HepG2 (cell line): Measurements from ENCODE around the gene PAPSS2. TPM values are rescaled to one million over a fixed set of nuclear protein-coding genes. Genes with fewer than 3 reads are reported as not detected.

Source experiments
- BCL6 ChIP-seq: IDR thresholded peaks from 2 replicates; pipeline ENCODE4 v1.6.1; 2016; ENCODE audit warnings: missing genetic modification reagents, missing compliant biosample characterization
- CREM ChIP-seq, 2 experiments: sonication (generic) in 1 of 2; formaldehyde crosslinking in 1 of 2; IDR thresholded peaks; 2 replicates each; pipeline versions ENCODE4 v1.4.0 to v1.6.1; 2016 to 2020; ENCODE audit warnings: antibody characterized with exemption in 1 of 2, mild to moderate bottlenecking in 1 of 2, missing genetic modification reagents in 1 of 2
- IKZF1 ChIP-seq: fragments of 450-650 bp; IDR thresholded peaks from 2 replicates; pipeline ENCODE4 v1.7.1; 2016
- KLF9 ChIP-seq: IDR thresholded peaks from 2 replicates; pipeline ENCODE4 v1.6.1; 2016; ENCODE audit warnings: low read depth
- MIER2 ChIP-seq: IDR thresholded peaks from 2 replicates; pipeline ENCODE4 v1.6.1; 2016; ENCODE audit warnings: missing biosample characterization, missing genetic modification reagents
- NFYC ChIP-seq: IDR thresholded peaks from 2 replicates; pipeline ENCODE4 v1.6.1; 2016; ENCODE audit warnings: missing genetic modification reagents, missing compliant biosample characterization
- PAWR ChIP-seq: sonication (generic); formaldehyde crosslinking; IDR thresholded peaks from 2 replicates; pipeline ENCODE4 v1.4.0; 2020; ENCODE audit warnings: missing genetic modification reagents, mild to moderate bottlenecking, borderline replicate concordance
- POGZ ChIP-seq: sonication (generic); formaldehyde crosslinking; IDR thresholded peaks from 2 replicates; pipeline ENCODE4 v1.4.0; 2020; ENCODE audit warnings: mild to moderate bottlenecking, missing genetic modification reagents
- RAD21 ChIP-seq: fragments of 450-650 bp; formaldehyde crosslinking; IDR thresholded peaks from 2 replicates; pipeline ENCODE4 v1.5.0; 2020; ENCODE audit warnings: mild to moderate bottlenecking
- TAF1 ChIP-seq: sonication (generic); formaldehyde crosslinking; IDR thresholded peaks from 2 replicates; pipeline ENCODE4 v1.4.0; 2020; ENCODE audit warnings: missing genetic modification reagents
- ZNF253 ChIP-seq: sonication (generic); formaldehyde crosslinking; IDR thresholded peaks from 2 replicates; pipeline ENCODE4 v1.8.0; 2022; ENCODE audit warnings: mild to moderate bottlenecking, missing genetic modification reagents, borderline replicate concordance
- ZNF382 ChIP-seq: sonication (generic); formaldehyde crosslinking; IDR thresholded peaks from 2 replicates; pipeline ENCODE4 v1.5.0; 2020; ENCODE audit warnings: missing genetic modification reagents, mild to moderate bottlenecking, borderline replicate concordance
- ZNF570 ChIP-seq: sonication (generic); formaldehyde crosslinking; IDR thresholded peaks from 2 replicates; pipeline ENCODE4 v1.4.0; 2020; ENCODE audit warnings: mild to moderate bottlenecking, missing genetic modification reagents, borderline replicate concordance
- ZNF768 ChIP-seq: sonication (generic); formaldehyde crosslinking; IDR thresholded peaks from 2 replicates; pipeline ENCODE4 v1.4.0; 2020; ENCODE audit warnings: missing genetic modification reagents
- ZNF841 ChIP-seq: sonication (generic); formaldehyde crosslinking; IDR thresholded peaks from 2 replicates; pipeline ENCODE4 v1.8.1; 2023; ENCODE audit warnings: missing genetic modification reagents, borderline replicate concordance
- ZSCAN22 ChIP-seq: sonication (generic); formaldehyde crosslinking; IDR thresholded peaks from 2 replicates; pipeline ENCODE4 v1.4.0; 2020; ENCODE audit warnings: mild to moderate bottlenecking, missing genetic modification reagents
- polyA plus RNA-seq, 8 experiments: library from polyadenylated mRNA; depleted of rRNA in 3 of 8; stranded (reverse) in 7 of 8; unstranded in 1 of 8; fragments of >200 nt; fragmentation: Illumina TruSeq in 4 of 8; extraction: Trizol in 4 of 8; gene quantifications; 2 replicates each; pipeline versions ENCODE4 v1.2.1 to v1.2.3, GENCODE V29; 2011 to 2016; ENCODE audit warnings: low read depth in 4 of 8, missing spikeins in 1 of 8, mixed read lengths in 1 of 8; ENCODE audit not compliant: insufficient read depth in 1 of 8
- total RNA-seq, 5 experiments: library from RNA; depleted of rRNA; stranded (reverse); fragments of >200 nt; fragmentation: Illumina TruSeq; extraction: Trizol; gene quantifications; 2 replicates each; pipeline ENCODE4 v1.2.3, GENCODE V29; 2016; ENCODE audit warnings: low read depth in 1 of 5
- TF ChIP-seq, protein P1 (sequence below): sonication (generic); formaldehyde crosslinking; IDR thresholded peaks from 2 replicates; pipeline ENCODE4 v1.4.0; 2020; ENCODE audit warnings: missing genetic modification reagents
- TF ChIP-seq, protein P2 (sequence below): sonication (generic); formaldehyde crosslinking; IDR thresholded peaks from 2 replicates; pipeline ENCODE4 v1.5.1; 2020; ENCODE audit warnings: mild to moderate bottlenecking, missing genetic modification reagents, moderate library complexity
- TF ChIP-seq, protein P3 (sequence below): sonication (generic); formaldehyde crosslinking; IDR thresholded peaks from 2 replicates; pipeline ENCODE4 v1.5.0; 2020; ENCODE audit warnings: missing genetic modification reagents, mild to moderate bottlenecking, borderline replicate concordance
- TF ChIP-seq, protein P4 (sequence below): sonication (generic); formaldehyde crosslinking; IDR thresholded peaks from 2 replicates; pipeline ENCODE4 v1.4.0; 2020; ENCODE audit warnings: missing genetic modification reagents, borderline replicate concordance
- TF ChIP-seq, protein P5 (sequence below): sonication (generic); formaldehyde crosslinking; IDR thresholded peaks from 2 replicates; pipeline ENCODE4 v1.5.1; 2020; ENCODE audit warnings: missing genetic modification reagents, mild to moderate bottlenecking, borderline replicate concordance
- TF ChIP-seq, protein P6 (sequence below): sonication (generic); formaldehyde crosslinking; IDR thresholded peaks from 2 replicates; pipeline ENCODE4 v1.8.0; 2022; ENCODE audit warnings: mild to moderate bottlenecking, missing genetic modification reagents, moderate library complexity

PAPSS2 gene
- total and polyA plus RNA-seq, 2 of the 13 experiments (the other 11 are each of a cell fraction or from before 2014, with no cell fraction given): 0.11 to 0.12 TPM

DNA sequence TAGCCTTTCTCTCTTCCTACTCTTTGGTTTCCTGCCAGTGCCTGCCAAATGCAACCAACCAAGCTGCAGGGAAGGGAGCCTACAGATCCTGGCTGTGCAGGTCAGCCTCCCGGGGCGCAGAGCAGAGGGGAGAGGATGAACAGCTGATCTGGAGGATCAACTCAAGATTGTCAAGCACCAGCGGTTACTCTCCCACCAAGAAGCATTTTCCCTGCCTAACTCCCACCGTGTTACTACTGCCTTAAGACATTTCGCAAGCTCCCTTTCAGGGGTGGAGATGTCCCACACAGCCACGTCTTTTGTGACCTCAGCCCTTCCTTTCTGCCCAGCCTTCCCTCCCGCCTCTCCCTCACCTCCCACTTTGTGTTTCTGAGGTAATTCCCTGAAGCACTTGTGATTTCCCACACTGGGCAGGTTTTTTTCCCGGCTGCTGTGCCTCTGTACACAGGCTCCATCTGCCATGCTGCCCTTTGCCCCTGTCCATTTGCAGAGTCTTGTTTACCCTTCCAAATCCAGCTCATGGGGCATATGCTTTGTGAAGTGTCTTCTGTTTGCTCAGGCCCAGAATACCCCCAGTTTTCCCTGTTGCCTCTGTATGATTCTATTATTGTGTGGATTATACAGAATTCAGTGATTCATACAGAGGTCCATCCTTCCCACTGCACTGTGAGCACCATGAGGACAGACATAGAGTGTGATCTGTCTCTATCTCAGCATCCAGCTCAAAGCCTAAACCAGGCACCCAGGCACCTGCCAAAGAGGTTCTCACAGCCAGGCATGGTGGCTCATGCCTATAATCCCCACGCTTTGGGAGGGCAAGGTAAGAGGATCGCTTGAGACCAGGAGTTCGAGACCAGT, 40.9 kb upstream of the PAPSS2 start (continued):
- TF ChIP-seq, protein P1, sequence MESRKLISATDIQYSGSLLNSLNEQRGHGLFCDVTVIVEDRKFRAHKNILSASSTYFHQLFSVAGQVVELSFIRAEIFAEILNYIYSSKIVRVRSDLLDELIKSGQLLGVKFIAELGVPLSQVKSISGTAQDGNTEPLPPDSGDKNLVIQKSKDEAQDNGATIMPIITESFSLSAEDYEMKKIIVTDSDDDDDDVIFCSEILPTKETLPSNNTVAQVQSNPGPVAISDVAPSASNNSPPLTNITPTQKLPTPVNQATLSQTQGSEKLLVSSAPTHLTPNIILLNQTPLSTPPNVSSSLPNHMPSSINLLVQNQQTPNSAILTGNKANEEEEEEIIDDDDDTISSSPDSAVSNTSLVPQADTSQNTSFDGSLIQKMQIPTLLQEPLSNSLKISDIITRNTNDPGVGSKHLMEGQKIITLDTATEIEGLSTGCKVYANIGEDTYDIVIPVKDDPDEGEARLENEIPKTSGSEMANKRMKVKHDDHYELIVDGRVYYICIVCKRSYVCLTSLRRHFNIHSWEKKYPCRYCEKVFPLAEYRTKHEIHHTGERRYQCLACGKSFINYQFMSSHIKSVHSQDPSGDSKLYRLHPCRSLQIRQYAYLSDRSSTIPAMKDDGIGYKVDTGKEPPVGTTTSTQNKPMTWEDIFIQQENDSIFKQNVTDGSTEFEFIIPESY (CRISPR knock-in tag): 0 out of 2 replicates have a peak, but pooled peaks have one; percentile 13
- TF ChIP-seq TAF1 (no peak), ZNF382 (CRISPR knock-in tag) (no peak), ZNF768 (CRISPR knock-in tag) (no peak), NFYC (no peak), MIER2 (no peak), ZNF253 (CRISPR knock-in tag) (no peak), IKZF1 (no peak), ZNF841 (CRISPR knock-in tag) (no peak), KLF9 (CRISPR knock-in tag) (no peak), ZNF570 (CRISPR knock-in tag) (no peak), POGZ (CRISPR knock-in tag) (peak; percentile 80), CREM (IDR thresholded peaks at IDR 0.05) (peak; percentile 84), CREM (CRISPR knock-in tag; IDR thresholded peaks at IDR 0.05) (no peak), BCL6 (CRISPR knock-in tag) (peak; percentile 87), PAWR (CRISPR knock-in tag) (no peak), ZSCAN22 (CRISPR knock-in tag) (no peak; the same call in 1 of the 2 replicates), RAD21 (CRISPR knock-in tag) (no peak)
- TF ChIP-seq, protein P2, sequence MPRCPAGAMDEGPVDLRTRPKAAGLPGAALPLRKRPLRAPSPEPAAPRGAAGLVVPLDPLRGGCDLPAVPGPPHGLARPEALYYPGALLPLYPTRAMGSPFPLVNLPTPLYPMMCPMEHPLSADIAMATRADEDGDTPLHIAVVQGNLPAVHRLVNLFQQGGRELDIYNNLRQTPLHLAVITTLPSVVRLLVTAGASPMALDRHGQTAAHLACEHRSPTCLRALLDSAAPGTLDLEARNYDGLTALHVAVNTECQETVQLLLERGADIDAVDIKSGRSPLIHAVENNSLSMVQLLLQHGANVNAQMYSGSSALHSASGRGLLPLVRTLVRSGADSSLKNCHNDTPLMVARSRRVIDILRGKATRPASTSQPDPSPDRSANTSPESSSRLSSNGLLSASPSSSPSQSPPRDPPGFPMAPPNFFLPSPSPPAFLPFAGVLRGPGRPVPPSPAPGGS (CRISPR knock-in tag): no peak; the same call in 1 of the 2 replicates
- TF ChIP-seq, protein P3, sequence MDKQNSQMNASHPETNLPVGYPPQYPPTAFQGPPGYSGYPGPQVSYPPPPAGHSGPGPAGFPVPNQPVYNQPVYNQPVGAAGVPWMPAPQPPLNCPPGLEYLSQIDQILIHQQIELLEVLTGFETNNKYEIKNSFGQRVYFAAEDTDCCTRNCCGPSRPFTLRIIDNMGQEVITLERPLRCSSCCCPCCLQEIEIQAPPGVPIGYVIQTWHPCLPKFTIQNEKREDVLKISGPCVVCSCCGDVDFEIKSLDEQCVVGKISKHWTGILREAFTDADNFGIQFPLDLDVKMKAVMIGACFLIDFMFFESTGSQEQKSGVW: no peak
- TF ChIP-seq, protein P4, sequence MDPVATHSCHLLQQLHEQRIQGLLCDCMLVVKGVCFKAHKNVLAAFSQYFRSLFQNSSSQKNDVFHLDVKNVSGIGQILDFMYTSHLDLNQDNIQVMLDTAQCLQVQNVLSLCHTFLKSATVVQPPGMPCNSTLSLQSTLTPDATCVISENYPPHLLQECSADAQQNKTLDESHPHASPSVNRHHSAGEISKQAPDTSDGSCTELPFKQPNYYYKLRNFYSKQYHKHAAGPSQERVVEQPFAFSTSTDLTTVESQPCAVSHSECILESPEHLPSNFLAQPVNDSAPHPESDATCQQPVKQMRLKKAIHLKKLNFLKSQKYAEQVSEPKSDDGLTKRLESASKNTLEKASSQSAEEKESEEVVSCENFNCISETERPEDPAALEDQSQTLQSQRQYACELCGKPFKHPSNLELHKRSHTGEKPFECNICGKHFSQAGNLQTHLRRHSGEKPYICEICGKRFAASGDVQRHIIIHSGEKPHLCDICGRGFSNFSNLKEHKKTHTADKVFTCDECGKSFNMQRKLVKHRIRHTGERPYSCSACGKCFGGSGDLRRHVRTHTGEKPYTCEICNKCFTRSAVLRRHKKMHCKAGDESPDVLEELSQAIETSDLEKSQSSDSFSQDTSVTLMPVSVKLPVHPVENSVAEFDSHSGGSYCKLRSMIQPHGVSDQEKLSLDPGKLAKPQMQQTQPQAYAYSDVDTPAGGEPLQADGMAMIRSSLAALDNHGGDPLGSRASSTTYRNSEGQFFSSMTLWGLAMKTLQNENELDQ (CRISPR knock-in tag): no peak
- TF ChIP-seq, protein P5, sequence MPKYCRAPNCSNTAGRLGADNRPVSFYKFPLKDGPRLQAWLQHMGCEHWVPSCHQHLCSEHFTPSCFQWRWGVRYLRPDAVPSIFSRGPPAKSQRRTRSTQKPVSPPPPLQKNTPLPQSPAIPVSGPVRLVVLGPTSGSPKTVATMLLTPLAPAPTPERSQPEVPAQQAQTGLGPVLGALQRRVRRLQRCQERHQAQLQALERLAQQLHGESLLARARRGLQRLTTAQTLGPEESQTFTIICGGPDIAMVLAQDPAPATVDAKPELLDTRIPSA (CRISPR knock-in tag): no peak
- TF ChIP-seq, protein P6, sequence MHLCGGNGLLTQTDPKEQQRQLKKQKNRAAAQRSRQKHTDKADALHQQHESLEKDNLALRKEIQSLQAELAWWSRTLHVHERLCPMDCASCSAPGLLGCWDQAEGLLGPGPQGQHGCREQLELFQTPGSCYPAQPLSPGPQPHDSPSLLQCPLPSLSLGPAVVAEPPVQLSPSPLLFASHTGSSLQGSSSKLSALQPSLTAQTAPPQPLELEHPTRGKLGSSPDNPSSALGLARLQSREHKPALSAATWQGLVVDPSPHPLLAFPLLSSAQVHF (CRISPR knock-in tag): no peak
